ENCODE results near the gene PREX1. TPM values are rescaled to one million over a fixed set of nuclear protein-coding genes. Genes with fewer than 3 reads are reported as not detected.

Gene PREX1
- total RNA-seq, 1 experiment from 2014 or later, result 9.5 TPM

DNA sequence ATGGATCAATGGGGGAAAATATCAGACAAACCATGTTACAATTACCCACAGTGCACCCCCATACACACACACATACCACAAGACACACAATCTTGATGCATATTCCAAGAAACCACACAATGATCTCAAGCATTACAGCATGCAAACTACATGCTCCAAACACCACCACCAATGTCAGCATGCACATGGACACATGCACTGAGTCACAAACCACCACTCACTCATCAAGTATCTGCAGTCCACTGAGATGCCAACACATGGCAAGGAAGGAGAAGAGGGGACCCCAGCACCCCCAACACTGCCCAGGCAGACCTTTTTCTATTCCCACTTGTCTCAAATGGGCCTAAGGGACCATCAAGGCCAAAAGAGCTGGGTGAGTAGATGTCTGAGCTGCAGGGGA, 91.6 kb downstream of the PREX1 start:
- H3K4me3 Mint-ChIP-seq (ENCODE audit: unreplicated experiment), result no peak overlapping the region
- H3K36me3 ChIP-seq (ENCODE audit: control insufficient read depth, insufficient read depth, low read length), result no peaks in the 10 kb centered on the region
- H3K27ac Mint-ChIP-seq (ENCODE audit: unreplicated experiment), result no peak overlapping the region

DNA sequence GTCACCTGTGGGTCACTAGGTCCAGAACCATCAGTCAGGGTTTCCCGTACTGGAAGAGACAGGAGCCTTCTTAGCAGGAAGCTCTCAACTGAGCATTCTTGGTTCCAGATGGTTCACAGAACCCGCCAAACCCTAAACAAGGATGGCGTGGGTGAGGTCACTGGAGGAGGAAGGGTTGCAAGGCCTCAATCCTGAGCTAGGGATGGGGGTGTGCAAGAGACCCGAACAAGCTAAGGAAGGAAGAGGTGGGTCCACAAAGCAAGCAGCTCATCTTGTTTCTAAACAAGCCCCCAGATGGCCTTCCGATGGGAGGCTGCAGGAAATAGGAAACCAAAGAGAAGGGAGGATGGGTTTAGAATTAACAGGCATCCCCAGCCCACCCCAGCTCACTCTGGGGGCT, 92.7 kb downstream of the PREX1 start:
- no peak overlapping the region for H3K27ac Mint-ChIP-seq (ENCODE audit: unreplicated experiment)
- no peaks in the 10 kb centered on the region for H3K9me3 Mint-ChIP-seq (ENCODE audit: unreplicated experiment)
- H3K27me3 Mint-ChIP-seq (ENCODE audit: insufficient read depth, unreplicated experiment), result no peaks in the 10 kb centered on the region
- intact Hi-C loops (cut with micrococcal nuclease; ENCODE audit: unreplicated experiment), result no loop called here
- BruUV-seq (replicated peaks), result no TSS peak
- H3K9me3 ChIP-seq, result no peaks in the 10 kb centered on the region
- H3K4me1 Mint-ChIP-seq (ENCODE audit: low read depth, unreplicated experiment), result no peaks in the 10 kb centered on the region
- H3K4me3 ChIP-seq (ENCODE audit: low read depth, low read length), result no peak overlapping the region
- H3K4me1 ChIP-seq, result no peaks in the 10 kb centered on the region
- H3K36me3 ChIP-seq (ENCODE audit: control insufficient read depth, insufficient read depth, low read length), result no peaks in the 10 kb centered on the region
- H3K27me3 ChIP-seq (replicated peaks; ENCODE audit: control insufficient read depth, insufficient read depth, low read length), result no peaks in the 10 kb centered on the region
- ChIA-PET CTCF (interaction anchor here (0.6 kb wide), 1 partner anchor 170 kb away, joined by 5 read pairs; no protein-coding TSS in a partner anchor), POLR2A (no interaction called here)
- H3K4me3 Mint-ChIP-seq (ENCODE audit: unreplicated experiment), result no peak overlapping the region
- H3K36me3 Mint-ChIP-seq (ENCODE audit: insufficient read depth, unreplicated experiment), result no peaks in the 10 kb centered on the region
- no peak for DNase-seq
- TF ChIP-seq, protein P1, sequence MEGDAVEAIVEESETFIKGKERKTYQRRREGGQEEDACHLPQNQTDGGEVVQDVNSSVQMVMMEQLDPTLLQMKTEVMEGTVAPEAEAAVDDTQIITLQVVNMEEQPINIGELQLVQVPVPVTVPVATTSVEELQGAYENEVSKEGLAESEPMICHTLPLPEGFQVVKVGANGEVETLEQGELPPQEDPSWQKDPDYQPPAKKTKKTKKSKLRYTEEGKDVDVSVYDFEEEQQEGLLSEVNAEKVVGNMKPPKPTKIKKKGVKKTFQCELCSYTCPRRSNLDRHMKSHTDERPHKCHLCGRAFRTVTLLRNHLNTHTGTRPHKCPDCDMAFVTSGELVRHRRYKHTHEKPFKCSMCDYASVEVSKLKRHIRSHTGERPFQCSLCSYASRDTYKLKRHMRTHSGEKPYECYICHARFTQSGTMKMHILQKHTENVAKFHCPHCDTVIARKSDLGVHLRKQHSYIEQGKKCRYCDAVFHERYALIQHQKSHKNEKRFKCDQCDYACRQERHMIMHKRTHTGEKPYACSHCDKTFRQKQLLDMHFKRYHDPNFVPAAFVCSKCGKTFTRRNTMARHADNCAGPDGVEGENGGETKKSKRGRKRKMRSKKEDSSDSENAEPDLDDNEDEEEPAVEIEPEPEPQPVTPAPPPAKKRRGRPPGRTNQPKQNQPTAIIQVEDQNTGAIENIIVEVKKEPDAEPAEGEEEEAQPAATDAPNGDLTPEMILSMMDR (IDR thresholded peaks at IDR 0.05; ENCODE audit: insufficient read depth in 1 of 2, low read depth in 1 of 2, low read length in 1 of 2, severe bottlenecking in 1 of 2, unreplicated experiment in 1 of 2), result no peak

More for the DNA sequence above, 91.6 kb downstream of the PREX1 start:
- Mint-ChIP-seq H3K4me1 (ENCODE audit: low read depth, unreplicated experiment) (no peaks in the 10 kb centered on the region), H3K36me3 (ENCODE audit: insufficient read depth, unreplicated experiment) (no peaks in the 10 kb centered on the region), H3K27me3 (ENCODE audit: insufficient read depth, unreplicated experiment) (no peaks in the 10 kb centered on the region), H3K9me3 (ENCODE audit: unreplicated experiment) (no peaks in the 10 kb centered on the region)
- H3K9me3 ChIP-seq, result no peaks in the 10 kb centered on the region
- TF ChIP-seq, protein P1 (IDR thresholded peaks at IDR 0.05; ENCODE audit: insufficient read depth in 1 of 2, low read depth in 1 of 2, low read length in 1 of 2, severe bottlenecking in 1 of 2, unreplicated experiment in 1 of 2), result no peak
- H3K4me1 ChIP-seq, result no peaks in the 10 kb centered on the region
- no peak for DNase-seq
- no peak overlapping the region for H3K4me3 ChIP-seq (ENCODE audit: low read depth, low read length)
- BruUV-seq (replicated peaks), result no TSS peak
- ChIA-PET POLR2A (no interaction called here), CTCF (no interaction called here)
- H3K27me3 ChIP-seq (replicated peaks; ENCODE audit: control insufficient read depth, insufficient read depth, low read length), result no peaks in the 10 kb centered on the region
- intact Hi-C loops (cut with micrococcal nuclease; ENCODE audit: unreplicated experiment), result no loop called here

DNA sequence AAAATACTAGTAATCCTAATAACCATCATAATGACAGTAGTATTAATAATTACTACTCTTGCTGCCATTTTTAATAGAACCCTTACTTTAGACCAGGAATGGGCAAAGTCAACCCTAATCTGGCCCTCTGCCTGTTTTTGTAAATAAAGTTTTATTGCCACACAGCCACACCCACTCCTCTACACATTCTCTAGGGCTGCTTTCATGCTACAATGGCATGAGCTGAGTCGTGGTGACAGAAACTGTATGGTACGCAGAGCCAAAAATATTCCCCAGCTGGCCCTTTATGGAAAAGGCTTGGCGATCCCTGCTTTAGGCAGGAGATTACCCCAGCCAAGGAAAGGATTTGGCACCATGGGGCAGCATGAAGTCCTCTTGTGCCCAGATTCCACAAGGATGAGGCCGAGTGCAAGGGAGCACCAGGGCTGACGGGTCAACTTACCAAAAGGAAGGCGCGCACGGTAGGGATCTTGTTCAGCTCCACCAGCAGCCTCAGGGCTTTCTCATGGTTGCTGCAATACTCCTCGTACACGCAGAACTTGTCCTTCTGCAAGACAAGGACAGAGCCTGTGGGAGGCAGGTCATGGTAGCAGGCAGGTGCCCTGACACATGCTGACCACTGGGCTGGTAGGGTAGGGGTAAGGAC, 93.6 kb downstream of the PREX1 start:
- no peak overlapping the region for H3K4me3 Mint-ChIP-seq (ENCODE audit: unreplicated experiment)
- ChIA-PET CTCF (no interaction called here), POLR2A (no interaction called here)
- no peak overlapping the region for H3K4me3 ChIP-seq (ENCODE audit: low read depth, low read length)
- TF ChIP-seq, protein P1 (IDR thresholded peaks at IDR 0.05; ENCODE audit: insufficient read depth in 1 of 2, low read depth in 1 of 2, low read length in 1 of 2, severe bottlenecking in 1 of 2, unreplicated experiment in 1 of 2), result no peak
- H3K36me3 ChIP-seq (ENCODE audit: control insufficient read depth, insufficient read depth, low read length), result no peaks in the 10 kb centered on the region
- H3K36me3 Mint-ChIP-seq (ENCODE audit: insufficient read depth, unreplicated experiment), result no peaks in the 10 kb centered on the region
- DNase-seq, result no peak
- no TSS peak for BruUV-seq (replicated peaks)
- H3K27me3 Mint-ChIP-seq (ENCODE audit: insufficient read depth, unreplicated experiment), result no peaks in the 10 kb centered on the region
- no peaks in the 10 kb centered on the region for H3K9me3 ChIP-seq
- no peaks in the 10 kb centered on the region for H3K4me1 Mint-ChIP-seq (ENCODE audit: low read depth, unreplicated experiment)
- H3K9me3 Mint-ChIP-seq (ENCODE audit: unreplicated experiment), result no peaks in the 10 kb centered on the region
- no peaks in the 10 kb centered on the region for H3K4me1 ChIP-seq
- intact Hi-C loops (cut with micrococcal nuclease; ENCODE audit: unreplicated experiment), result no loop called here
- no peaks in the 10 kb centered on the region for H3K27me3 ChIP-seq (replicated peaks; ENCODE audit: control insufficient read depth, insufficient read depth, low read length)
- no peak overlapping the region for H3K27ac Mint-ChIP-seq (ENCODE audit: unreplicated experiment)

All from Caco-2 (cell line).